ENCODE measurements around the gene MST1R.
A peak's percentile ranks its signal among the peaks of the same experiment; 100 is the strongest.
"Not testable (repeated sequence)": the region's sequence is repeated elsewhere in the genome, so short reads cannot be mapped to it uniquely, and the experiment has no call there.

MST1R gene

DNA sequence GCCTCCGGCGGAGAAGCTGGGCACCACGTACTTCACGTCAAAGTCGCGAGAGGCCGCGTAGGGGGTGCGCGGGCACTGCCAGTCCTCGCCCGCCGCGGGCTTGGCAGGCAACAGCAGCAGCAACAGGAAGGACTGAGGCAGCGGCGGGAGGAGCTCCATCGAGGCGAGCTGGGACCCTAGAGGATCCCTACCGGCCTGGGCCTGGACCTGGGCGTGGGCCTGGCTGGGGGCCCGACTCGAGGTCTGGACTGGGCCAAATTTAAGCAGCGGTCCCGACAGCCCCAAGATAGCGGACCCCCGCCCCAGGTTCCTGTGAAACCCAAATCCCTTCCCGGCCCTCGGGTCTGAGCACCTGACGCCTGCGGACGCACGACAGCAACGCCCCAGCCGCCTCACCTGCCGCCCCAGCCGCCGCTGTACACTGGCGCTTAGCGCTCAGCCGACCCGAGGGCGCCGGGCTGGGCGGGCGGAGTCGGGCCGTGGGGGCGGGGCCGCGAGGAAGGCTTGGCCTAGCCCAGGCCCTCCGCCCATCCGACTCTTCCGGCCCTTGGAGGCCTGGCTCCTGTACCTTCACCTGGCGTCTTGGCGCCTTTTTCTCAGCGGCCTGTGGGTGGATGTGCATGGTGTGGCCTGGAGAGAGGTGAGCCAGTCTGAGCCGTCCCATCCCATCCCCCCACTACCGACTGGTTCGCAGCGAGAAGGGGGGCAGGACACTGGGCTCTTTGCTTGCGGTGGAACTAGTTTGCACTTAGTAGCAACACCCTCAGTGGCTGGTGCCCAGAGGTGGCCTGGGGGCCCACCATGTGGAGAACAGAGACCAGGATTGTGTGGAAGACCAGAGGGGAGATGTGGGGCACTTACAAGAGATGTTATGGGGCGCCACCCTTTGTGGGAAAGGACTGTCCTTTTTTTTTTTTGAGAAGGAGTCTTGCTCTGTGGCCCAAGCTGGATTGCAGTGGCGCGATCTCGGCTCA is at the start of gene MST1R:
MST1R (minus strand) TSS at position 423 of the 974 bp plus-strand sequence; CDS start at position 159, 264 bp downstream.
- DNase-seq (ENCODE audit: low read depth in 2 of 2), result peak; percentile 77 to 79

DNA sequence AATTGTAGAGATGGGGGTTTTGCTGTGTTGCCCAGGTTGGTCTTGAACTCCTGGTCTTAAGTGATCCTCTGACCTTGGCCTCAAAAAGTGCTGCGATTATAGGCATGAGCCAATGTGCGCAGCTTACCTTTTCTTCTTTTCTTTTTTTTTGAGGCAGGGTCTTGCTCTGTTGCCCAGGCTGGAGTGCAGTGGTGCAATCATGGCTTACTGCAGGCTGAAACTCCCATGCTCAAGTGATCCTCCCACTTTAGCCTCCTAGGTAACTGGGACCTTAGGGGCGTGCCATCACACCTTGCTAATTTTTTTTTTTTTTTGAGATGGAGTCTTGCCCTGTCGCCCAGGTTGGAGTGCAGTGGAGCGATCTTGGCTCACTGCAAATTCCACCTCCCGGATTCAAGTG is 49.3 kb upstream of the MST1R start:
- no peak for DNase-seq (ENCODE audit: low read depth in 2 of 2)

DNA sequence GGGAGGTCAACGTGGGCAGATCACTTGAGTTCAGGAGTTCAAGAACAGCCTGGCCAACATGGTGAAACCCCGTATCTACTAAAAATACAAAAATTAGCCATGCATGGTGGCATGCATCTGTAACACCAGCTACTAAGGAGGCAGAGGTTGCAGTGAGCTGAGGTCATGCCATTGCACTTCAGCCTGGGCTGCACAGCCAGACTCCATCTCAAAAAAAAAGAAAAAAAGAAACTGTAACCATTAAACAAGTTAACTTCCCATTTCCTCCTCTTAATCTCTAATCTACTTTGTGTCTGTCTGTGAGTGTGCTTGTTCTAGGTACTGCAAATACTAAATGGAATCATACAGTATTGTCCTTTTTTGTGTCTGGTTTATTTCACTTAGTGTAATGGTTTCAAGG is 39.0 kb upstream of the MST1R start:
- no peak for DNase-seq (ENCODE audit: low read depth in 2 of 2)

DNA sequence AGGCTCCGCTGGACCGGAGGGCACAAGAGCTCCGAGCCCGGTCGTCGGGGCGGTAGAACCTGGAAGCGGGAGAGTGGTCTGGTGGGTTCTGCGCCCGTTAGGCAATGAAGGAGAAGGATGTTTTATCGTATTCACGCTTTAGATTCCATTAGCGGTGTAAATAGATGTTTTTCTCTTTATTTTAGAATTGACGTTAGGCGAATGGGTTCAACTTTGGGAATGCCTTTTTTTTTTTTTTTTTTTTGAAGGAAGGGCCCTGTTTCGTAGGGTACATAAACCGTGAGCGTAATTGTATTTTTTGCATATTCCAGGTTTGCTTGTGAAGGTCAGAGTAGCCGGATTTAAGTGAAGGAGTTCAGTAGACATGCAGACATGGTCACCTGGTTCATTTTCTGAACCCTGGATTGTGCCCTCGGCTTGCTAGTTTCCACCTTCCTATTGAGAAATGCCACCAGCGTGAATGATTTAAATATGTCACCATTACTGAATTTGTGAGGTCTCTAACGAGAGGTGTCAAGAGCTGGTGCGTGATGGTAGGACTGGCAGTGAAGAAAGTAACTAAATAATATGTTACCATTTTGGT is 37.1 kb upstream of the MST1R start:
- no peak for DNase-seq (ENCODE audit: low read depth in 2 of 2)

DNA sequence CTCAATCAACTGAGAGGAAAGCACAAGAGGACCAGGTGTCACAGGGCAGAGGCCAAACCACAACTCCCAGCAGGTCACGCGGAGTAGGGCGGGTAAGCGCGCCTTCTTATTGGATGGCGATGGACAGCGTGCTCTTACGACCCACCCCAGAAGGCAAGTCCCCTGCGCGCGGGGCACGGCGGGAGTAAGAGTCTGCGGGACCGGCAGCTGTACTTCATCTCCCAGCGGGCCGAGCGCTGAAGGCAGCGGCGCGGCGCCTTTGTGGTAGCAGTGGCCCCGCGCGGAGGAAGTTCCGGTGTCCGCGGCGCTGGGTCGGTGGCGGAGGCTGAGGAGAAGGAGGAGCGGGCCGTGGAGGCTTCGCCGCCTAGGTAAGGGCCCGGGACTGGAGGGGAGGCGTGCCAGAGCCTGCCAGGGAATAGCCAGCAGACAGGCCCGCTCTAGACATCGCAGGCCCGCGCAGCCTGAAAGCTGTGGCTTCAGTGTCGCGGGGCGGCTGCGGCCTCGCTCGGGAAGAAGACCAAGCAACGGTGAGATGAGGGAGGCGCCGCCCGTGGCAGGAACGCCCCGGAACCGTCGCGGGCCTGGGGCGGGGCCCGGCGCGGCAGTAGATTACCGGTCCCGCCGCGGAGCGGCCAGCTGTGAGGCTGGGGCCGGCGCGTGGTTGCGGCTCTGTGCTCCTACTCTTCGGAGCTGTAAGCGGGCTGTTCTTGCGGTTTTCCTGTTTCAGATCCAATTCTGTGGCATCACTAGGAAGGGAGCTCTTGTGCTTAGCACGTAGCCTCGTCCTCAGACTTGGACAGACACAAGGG is 36.4 kb upstream of the MST1R start, which contains the start of gene RBM6:
RBM6 (plus strand) TSS at position 293 of the 809 bp plus-strand sequence. CDS start 22,492 bp downstream, outside the sequence.
- peak; percentile 94 to 95 for DNase-seq (ENCODE audit: low read depth in 2 of 2)

DNA sequence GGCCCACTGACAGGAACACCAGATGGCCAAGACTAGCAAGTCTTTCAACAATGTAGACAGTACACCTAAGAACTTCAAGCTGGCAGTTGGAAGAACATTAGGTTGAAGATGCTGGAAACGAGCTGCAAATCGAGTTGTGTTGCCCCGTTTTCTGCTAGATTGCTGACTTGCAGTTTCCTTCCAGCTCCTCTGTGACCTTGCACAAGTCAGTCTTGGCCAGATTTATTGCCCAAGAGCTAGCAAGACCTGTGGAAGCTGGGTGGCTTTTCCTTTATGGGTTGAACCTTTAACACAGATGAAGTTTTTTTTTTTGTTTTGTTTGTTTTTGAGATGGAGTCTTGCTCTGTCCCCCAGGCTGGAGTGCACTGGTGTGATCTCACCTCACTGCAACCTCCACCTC is 33.4 kb upstream of the MST1R start:
- no peak for DNase-seq (ENCODE audit: low read depth in 2 of 2)

DNA sequence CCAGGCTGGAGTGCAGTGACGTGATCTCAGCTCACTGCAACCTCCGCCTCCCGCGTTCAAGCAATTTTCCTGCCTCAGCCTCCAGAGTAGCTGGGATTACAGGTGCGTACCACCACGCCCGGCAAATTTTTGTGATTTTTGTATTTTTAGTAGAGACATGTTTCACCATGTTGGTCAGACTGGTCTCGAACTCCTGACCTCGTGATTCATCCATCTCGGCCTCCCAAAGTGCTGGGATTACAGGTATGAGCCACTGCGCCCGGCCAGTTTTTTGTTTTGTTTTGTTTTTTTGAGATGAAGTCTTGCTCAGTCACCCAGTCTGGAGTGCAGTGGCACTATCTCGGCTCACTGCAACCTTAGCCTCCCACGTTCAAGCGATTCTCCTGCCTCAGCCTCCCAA is 28.6 kb upstream of the MST1R start:
- DNase-seq (ENCODE audit: low read depth in 2 of 2), result not testable (repeated sequence)

DNA sequence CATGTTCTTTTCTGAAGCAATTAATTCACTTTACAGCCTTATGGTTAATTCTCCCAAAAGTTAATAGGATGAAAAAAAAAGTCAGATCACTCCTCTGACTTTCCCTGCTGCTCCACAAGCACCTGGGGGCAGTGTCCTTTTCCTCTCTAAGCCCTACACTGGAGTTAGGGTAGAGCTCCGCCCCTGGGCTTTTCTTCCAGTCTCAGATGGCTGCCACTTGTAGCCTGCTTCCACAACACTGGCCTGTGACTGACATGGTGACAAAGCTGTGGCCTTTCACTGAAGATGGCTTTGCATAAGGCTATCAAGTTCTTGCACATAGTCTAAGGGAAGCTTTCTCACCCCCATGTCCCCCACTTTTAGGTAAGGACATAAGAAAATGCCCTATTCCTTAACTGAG is 27.2 kb upstream of the MST1R start:
- DNase-seq (ENCODE audit: low read depth in 2 of 2), result no peak

DNA sequence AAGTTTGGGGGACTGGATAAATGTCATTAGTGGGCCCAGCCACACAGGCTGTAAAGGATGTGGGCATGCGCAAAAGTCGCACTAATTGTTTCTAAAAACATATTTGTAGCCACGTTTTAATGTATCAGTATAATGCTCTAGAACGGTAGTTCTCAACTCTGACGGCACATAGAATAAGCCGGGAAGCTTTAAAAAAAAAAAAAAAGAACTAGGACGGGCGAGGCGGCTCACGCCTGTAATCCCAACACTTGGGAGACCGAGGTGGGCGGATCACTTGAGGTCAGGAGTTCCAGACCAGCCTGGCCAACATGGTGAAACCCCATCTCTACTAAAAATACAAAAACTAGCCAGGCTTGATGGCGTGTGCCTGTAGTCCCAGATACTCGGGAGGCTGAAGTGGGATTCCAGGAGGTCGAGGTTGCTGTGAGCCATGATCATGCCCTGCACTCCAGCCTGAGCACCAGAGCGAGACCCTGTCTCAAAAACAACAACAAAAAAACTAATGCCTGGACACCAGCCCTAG is 26.6 kb upstream of the MST1R start:
- no peak for DNase-seq (ENCODE audit: low read depth in 2 of 2)

DNA sequence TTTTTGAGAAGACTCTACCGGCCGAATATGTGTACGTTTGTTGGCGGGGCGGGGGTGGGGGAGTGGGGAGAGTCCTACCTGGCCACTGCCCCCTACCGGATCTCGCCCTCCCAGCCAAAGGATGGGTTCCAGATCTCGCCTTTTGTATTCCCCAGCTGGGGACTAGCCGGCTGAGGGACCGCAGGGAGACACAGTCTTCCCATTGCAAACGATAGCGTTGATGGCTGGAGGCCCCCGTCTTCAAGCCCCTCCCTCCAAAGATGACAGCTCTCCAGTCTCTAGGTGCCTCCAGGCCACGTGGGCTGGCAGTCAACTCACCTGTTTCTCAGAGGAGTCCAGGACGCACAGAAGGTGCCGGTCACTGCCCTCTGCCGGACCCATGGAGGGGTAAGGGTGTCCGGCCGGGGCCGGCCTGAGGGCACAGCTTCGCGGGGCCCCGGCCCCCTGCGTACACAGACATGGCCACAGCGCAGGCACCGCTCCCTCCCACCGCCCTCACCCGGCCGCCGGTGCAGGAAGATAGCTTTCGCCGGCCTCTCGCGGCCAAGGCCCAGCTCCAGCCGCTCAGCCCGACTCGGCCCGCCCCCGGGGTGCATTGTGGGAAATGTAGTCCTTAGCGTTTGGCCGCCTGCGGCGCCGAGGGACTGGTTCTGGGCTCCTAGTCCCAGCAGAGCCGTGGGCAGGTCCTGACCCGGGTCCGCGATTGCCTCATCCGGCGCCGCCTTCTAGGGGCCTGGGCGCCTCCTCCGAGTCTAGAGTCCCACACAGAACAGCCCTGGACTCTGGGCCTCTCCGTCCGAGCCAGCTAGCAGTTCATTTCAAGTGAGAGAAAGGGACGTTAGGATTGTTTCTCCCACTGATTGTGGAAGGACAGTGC is 25.9 kb upstream of the MST1R start, which contains the start of gene MON1A:
MON1A (minus strand) TSS at position 521 of the 877 bp plus-strand sequence. CDS start 16,465 bp downstream, outside the sequence.
- DNase-seq (ENCODE audit: low read depth in 2 of 2), result peak; percentile 85 to 88

DNA sequence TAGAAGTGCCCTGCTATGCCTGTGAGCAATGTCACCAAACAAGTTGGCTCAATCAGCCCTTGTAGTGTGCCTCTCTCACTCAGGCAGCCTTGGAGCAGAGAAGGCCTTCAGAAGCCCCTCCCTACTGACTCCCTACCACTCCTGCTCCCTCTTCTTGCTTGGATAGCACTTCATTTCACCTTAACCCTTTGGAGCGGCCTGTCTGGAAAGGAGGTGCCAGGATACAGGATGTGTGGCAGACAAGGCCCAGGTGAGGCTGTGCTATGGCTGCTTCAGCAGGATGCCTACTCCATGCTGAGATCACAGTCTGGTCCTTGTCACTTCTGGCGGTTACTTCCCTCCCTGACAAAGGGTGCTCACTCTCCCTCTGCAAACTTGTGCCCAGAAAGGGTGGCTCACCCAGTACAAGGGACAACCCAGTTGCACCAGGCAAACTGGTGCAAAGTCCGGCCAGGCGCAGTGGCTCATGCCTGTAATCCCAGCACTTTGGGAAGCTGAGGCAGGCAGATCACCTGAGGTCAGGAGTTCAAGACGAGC is 24.9 kb upstream of the MST1R start:
- no peak for DNase-seq (ENCODE audit: low read depth in 2 of 2)

DNA sequence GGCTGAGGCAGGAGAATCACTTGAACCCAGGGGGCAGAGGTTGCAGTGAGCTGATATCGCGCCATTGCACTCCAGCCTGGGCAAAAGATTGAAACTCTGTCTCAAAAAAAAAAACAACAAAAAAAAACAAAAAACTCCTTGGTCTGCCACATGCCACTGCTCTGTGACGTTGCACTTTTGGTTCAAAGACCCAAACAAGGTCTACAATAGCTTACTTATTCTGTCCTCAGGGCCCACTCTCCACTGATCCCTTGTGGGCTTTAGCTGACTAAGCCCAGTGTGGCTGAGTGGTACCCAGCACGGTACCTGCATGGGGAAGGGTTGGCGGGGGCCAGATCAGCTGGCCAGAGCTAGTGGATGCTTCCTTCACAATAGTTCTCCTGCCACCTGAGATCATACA is 24.1 kb upstream of the MST1R start:
- no peak for DNase-seq (ENCODE audit: low read depth in 2 of 2)

DNA sequence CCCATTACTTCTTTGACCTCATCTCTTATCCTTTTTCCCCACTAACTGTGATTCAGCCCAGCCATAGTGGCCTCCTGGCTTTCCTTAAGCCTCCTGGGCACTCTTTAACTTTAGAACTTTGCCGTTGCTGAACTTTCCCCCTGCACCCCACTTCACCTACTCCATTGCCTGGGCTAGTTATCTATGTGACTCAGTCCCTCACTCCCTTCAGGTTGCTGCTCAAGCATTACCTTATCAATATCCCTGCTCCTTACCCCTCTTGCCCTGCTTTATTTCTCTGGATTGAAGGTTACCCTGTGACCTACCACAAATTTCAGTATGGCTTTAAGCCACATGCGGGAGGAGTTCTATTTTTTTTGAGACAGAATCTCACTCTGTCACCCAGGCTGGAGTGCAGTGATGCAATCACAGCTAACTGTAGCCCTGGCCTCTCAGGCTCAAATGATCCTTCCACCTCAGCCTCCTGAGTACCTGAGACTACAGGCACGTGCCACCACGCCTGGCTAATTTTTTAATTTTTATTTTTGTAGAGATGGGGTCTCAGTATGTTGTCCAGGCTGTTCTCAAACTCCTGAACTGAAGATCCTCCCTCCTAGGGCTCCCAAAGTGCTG is 22.6 kb upstream of the MST1R start:
- no peak for DNase-seq (ENCODE audit: low read depth in 2 of 2)

DNA sequence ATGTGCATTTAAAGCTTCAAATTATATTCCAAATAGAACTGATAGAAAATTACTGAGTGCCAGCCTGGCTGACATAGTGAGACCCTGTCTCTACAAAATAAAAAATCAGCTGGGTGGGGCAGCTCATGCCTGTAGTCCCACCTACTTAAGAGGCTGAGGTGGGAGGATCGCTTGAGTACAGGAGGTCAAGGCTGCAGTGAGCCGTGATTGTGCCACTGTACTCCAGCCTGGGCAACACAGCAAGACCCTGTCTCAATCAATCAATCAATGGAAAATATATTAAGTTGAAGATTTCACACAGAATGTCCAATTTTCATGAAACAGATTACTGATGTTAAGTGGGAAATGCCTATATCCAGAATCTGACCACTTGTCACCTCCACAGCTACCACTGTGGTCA is 21.8 kb upstream of the MST1R start:
- DNase-seq (ENCODE audit: low read depth in 2 of 2), result no peak

DNA sequence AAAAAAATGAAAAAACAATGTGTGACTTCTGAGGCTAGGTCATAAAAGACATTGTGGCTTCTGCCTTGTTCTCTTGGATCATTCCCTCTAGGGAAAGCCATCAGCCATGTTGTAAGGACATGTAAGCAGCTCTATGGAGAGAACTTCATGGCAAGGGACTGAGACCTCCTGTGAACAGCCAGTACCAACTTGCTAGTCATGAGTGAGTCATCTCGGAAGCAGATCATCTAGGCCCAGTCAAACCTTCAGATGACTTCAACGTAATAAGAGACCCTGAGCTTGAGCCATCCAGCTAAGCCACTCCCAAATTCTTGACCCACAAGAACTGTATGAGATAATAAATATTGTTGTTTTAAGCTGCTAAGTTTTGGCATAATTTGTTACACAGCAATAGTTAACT is 21.0 kb upstream of the MST1R start:
- DNase-seq (ENCODE audit: low read depth in 2 of 2), result no peak

DNA sequence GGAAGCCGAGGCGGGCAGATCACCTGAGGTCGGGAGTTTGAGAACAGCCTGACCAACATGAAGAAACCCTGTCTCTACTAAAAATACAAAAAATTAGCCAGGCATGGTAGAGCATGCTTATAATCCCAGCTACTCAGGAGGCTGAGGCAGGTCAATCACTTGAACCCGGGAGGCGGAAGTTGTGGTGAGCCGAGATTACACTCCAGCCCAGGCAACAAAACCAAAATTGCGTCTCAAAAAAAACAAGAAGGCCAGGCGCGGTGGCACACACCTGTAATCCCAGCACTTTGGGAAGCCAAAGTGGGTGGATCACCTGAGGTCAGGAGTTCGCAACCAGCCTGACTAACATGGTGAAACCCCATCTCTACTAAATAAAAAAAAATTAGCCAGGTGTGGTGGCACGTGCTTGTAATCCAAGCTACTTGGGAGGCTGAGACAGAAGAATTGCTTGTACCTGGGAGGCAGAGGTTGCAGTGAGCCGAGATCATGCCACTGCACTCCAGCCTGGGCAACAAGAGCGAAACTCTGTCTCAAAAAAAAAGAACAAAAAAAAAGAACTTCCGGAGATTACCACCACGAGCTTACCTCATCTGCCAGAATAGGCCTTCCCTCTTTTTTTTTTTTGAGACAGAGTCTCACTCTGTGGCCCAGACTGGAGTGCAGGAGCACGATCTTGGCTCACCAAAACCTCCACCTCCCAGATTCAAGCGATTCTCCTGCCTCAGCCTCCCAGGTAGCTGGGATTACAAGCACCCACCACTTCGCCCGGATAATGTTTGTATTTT is 14.3 kb upstream of the MST1R start:
- not testable (repeated sequence) for DNase-seq (ENCODE audit: low read depth in 2 of 2)

DNA sequence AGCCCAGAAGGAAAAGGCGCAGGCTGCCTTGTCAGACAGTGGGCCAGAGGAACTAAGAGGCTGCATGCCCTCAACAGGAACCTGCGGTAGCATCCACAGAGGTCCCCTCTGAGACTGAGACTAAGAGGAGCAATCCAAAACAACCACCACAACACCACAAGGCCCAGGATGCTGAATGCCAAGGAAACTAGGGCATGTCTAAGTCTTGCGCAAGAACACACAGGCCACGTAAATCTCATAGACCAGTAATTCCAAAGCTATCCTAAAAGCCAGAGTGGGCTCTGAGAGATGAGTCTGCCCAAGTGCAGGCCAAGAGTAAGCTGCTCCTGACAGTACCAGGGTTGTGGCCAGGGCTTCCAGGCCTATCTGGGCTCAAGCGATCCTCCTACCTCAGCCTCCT is 13.0 kb upstream of the MST1R start:
- no peak for DNase-seq (ENCODE audit: low read depth in 2 of 2)

DNA sequence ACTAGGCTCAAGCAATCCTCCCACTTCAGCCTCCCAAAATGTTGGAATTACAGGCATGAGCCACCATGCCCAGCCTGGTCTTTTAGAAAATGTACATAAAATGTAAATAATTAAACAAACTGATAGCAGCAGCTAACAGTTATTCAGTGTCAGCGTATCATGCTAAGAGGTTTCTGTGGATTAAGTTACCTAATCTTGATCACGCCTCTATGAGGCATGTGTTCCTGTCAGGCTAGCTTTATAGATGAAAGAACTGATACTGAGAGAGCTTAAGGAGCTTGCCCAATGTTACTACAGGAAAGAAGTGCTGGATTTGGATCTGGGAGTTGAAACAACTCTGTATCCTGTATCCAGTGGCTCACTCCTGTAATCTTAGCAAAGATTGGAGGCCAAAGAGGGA is 11.2 kb upstream of the MST1R start:
- DNase-seq (ENCODE audit: low read depth in 2 of 2), result no peak

DNA sequence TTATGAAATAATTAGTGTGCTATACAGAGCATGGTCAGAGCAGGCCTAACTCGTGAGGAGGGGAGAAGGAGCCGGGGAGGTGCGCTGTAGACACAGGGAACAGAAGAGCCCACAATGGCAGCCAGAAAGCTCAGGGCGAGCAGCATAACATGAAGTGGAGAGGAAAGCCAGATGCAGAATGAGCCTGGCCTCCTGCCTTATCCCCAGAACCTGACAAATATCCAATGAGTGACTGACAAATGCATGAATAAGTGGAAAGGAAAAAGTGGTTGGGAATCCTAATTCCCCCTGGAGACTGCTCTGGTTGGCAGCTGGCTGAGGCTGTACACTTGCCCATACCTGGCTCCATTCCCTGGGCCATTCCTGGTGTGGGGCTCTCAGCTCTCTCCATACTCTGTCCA is 9.2 kb upstream of the MST1R start:
- DNase-seq (ENCODE audit: low read depth in 2 of 2), result no peak

Data from stimulated activated CD8-positive, alpha-beta memory T cell treated with anti-CD3 and anti-CD28 coated beads, Interleukin-15, amount 100 ng/mL, for 48 hours (primary cell).